Spleen (tissue), 7 donors: ENCODE data around the gene SGTA.

Source experiments
- POLR2A ChIP-seq, 3 donors: fragments of 450-650 bp; IDR thresholded peaks; one replicate each; pipeline ENCODE4 v1.5.1; 2017; ENCODE audit warnings: antibody characterized with exemption in 3 of 3, mild to moderate bottlenecking in 1 of 3
- POLR2AphosphoS5 ChIP-seq, 3 donors: sonication (generic); formaldehyde crosslinking; IDR thresholded peaks; one replicate each; pipeline ENCODE4 v1.5.1; 2017; ENCODE audit warnings: antibody characterized with exemption in 3 of 3
- TF ChIP-seq, protein P1 (sequence below), 11 experiments: fragments of 200-600 bp in 7 of 11; fragments of 450-650 bp in 4 of 11; sonication (generic) in 4 of 11; IDR thresholded peaks in 8 of 11; conservative IDR thresholded peaks in 3 of 11; 1 replicate in 7 of 11; 2 replicates in 4 of 11; pipeline versions ENCODE4 v1.4.0 to v1.8.0; 2016 to 2021; ENCODE audit warnings: antibody characterized with exemption in 11 of 11, inconsistent platforms in 4 of 11, mild to moderate bottlenecking in 1 of 11
- donor health status: DM: no; HTN: no; CAD: no; lungs with moderate emphysema.
- donor health status: DM: no; HTN: no; CAD: no.
- donor health status: DM: no; HTN: no; CAD: no.

DNA sequence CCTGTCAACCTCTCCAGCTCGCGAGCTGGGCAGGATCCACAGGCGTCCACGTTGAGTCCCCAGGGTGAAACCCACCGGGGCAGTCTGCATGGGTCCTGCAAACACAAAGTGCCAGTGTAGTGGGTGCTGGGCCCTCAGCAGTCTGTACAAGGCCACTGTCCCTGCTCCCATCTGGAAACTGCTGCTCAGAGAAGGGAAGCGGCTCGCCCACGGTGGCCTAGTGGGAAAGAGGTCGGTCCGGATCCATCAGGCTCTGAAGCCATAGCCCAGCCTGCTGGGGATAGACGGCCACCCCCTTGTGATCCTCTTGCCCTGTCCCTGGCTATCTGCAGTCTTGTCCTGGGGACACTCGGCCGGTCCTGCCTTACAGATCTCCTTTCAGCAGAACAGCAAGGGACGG, 59.3 kb downstream of the SGTA start:
- TF ChIP-seq POLR2AphosphoS5 (IDR thresholded peaks at IDR 0.05) = no peak
- TF ChIP-seq, protein P1, sequence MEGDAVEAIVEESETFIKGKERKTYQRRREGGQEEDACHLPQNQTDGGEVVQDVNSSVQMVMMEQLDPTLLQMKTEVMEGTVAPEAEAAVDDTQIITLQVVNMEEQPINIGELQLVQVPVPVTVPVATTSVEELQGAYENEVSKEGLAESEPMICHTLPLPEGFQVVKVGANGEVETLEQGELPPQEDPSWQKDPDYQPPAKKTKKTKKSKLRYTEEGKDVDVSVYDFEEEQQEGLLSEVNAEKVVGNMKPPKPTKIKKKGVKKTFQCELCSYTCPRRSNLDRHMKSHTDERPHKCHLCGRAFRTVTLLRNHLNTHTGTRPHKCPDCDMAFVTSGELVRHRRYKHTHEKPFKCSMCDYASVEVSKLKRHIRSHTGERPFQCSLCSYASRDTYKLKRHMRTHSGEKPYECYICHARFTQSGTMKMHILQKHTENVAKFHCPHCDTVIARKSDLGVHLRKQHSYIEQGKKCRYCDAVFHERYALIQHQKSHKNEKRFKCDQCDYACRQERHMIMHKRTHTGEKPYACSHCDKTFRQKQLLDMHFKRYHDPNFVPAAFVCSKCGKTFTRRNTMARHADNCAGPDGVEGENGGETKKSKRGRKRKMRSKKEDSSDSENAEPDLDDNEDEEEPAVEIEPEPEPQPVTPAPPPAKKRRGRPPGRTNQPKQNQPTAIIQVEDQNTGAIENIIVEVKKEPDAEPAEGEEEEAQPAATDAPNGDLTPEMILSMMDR (IDR thresholded peaks at IDR 0.05 in 8 of 11, conservative IDR thresholded peaks at IDR 0.05 in 3 of 11) = no peak
- no peak for TF ChIP-seq POLR2A (IDR thresholded peaks at IDR 0.05)
